Activated CD4-positive, alpha-beta T cell treated with anti-CD3 and anti-CD28 coated beads for 4 hours (primary cell): Measurements from ENCODE around the gene DCAF5.
"Not testable (repeated sequence)": the region's sequence is repeated elsewhere in the genome, so short reads cannot be mapped to it uniquely, and the experiment has no call there.

ENCODE experiments used
- DNase-seq, 2 donors: peaks; one replicate each; pipeline ENCODE4 v3.0.0-alpha.2; 2020

The DCAF5 gene

GRCh38 chr14:69094481-69094880 lies 58.4 kb downstream of the DCAF5 start:
- no peak for DNase-seq

GRCh38 chr14:69093631-69094421 lies 59.1 kb downstream of the DCAF5 start:
- DNase-seq = no peak

GRCh38 chr14:69092840-69093422 lies 60.0 kb downstream of the DCAF5 start:
- no peak for DNase-seq

GRCh38 chr14:69091695-69092094 lies 61.2 kb downstream of the DCAF5 start:
- no peak for DNase-seq

GRCh38 chr14:69091006-69091405 lies 61.9 kb downstream of the DCAF5 start:
- no peak for DNase-seq

GRCh38 chr14:69090187-69090789 lies 62.6 kb downstream of the DCAF5 start:
- peak; percentile 18 to 31 for DNase-seq

- DNase-seq = no peak
Observed at GRCh38 chr14:69089046-69089445, 63.9 kb downstream of the DCAF5 start.

- no peak for DNase-seq
Observed at GRCh38 chr14:69088586-69088985, 64.3 kb downstream of the DCAF5 start.

GRCh38 chr14:69087061-69087461 lies 65.9 kb downstream of the DCAF5 start:
- DNase-seq = no peak

GRCh38 chr14:69086537-69086936 lies 66.4 kb downstream of the DCAF5 start:
- DNase-seq = no peak

GRCh38 chr14:69084023-69084422 lies 68.9 kb downstream of the DCAF5 start:
- DNase-seq = no peak

- DNase-seq = no peak
Observed at GRCh38 chr14:69083181-69083580, 69.7 kb downstream of the DCAF5 start.

- DNase-seq = no peak
Observed at GRCh38 chr14:69081271-69081670, 71.6 kb downstream of the DCAF5 start.

- no peak for DNase-seq
Observed at GRCh38 chr14:69079747-69080146, 73.2 kb downstream of the DCAF5 start.

- DNase-seq = no peak
Observed at GRCh38 chr14:69079188-69079742, 73.7 kb downstream of the DCAF5 start.

- no peak for DNase-seq
Observed at GRCh38 chr14:69077841-69078240, 75.1 kb downstream of the DCAF5 start.

GRCh38 chr14:69077185-69077584 lies 75.7 kb downstream of the DCAF5 start:
- not testable (repeated sequence) for DNase-seq

GRCh38 chr14:69076341-69076740 lies 76.6 kb downstream of the DCAF5 start:
- no peak for DNase-seq

GRCh38 chr14:69073915-69074314 lies 79.0 kb downstream of the DCAF5 start:
- DNase-seq = no peak

- DNase-seq = no peak
Observed at GRCh38 chr14:69073429-69073828, 79.5 kb downstream of the DCAF5 start.

- DNase-seq = no peak
Observed at GRCh38 chr14:69072584-69072983, 80.3 kb downstream of the DCAF5 start.

- no peak for DNase-seq
Observed at GRCh38 chr14:69068744-69069421, 84.0 kb downstream of the DCAF5 start.
